Astrocyte of the spinal cord (primary cell): ENCODE results near the gene PRSS57.
"Not testable (repeated sequence)": the region's sequence is repeated elsewhere in the genome, so short reads cannot be mapped to it uniquely, and the experiment has no call there.

Source experiments
- DNase-seq: peaks from one replicate; pipeline ENCODE4 v3.0.0; 2011; ENCODE audit warnings: low read depth, low spot score
- H3K4me3 ChIP-seq: 2 replicates; pipeline ENCODE4 v1.5.1; 2011; ENCODE audit warnings: low read depth, mild to moderate bottlenecking, low read length, moderate library complexity
- CTCF ChIP-seq: IDR thresholded peaks from 2 replicates; pipeline ENCODE4 v1.5.1; 2012; ENCODE audit warnings: low read depth, mild to moderate bottlenecking, low read length, inconsistent platforms
- in situ Hi-C: cut with HindIII; loops from 2 replicates; pipeline ENCODE4 v1.10.0; 2017; ENCODE audit warnings: low sequenced_read_pairs

Gene PRSS57

GRCh38 chr19:677601-678436, 17.4 kb downstream of the PRSS57 start:
- in situ Hi-C loops = no loop called here
- no peak for TF ChIP-seq CTCF
- DNase-seq = peak; percentile 32
- H3K4me3 ChIP-seq = peak overlapping the region; percentile 83

GRCh38 chr19:677201-677600, 18.1 kb downstream of the PRSS57 start:
- in situ Hi-C loops = no loop called here
- DNase-seq = peak; percentile 85
- H3K4me3 ChIP-seq = peak overlapping the region; percentile 83
- no peak for TF ChIP-seq CTCF

- in situ Hi-C loops = no loop called here
- H3K4me3 ChIP-seq = peak within 1 kb of the TSS; percentile 83
- TF ChIP-seq CTCF = no peak
- DNase-seq = peak; percentile 24
Observed at GRCh38 chr19:676339-677105, 18.7 kb downstream of the PRSS57 start, which contains the start of gene FSTL3. Gene FSTL3, plus strand, starts transcription at chr19:676392. Its CDS starts 32 bp downstream, at chr19:676424.

GRCh38 chr19:676007-676338, 19.3 kb downstream of the PRSS57 start:
- TF ChIP-seq CTCF = no peak
- DNase-seq = no peak
- H3K4me3 ChIP-seq = peak overlapping the region; percentile 30
- in situ Hi-C loops = no loop called here

GRCh38 chr19:674282-675151, 20.7 kb downstream of the PRSS57 start:
- DNase-seq = no peak
- TF ChIP-seq CTCF = no peak
- in situ Hi-C loops = no loop called here
- H3K4me3 ChIP-seq = no peak overlapping the region

GRCh38 chr19:670609-671075, 24.6 kb downstream of the PRSS57 start:
- no peak for TF ChIP-seq CTCF
- H3K4me3 ChIP-seq = no peak overlapping the region
- in situ Hi-C loops = no loop called here
- DNase-seq = no peak

- in situ Hi-C loops, H3K4me3 ChIP-seq, DNase-seq: not testable (repeated sequence)
Observed at GRCh38 chr19:668675-669434, 26.4 kb downstream of the PRSS57 start.

- H3K4me3 ChIP-seq, in situ Hi-C loops, DNase-seq: not testable (repeated sequence)
Observed at GRCh38 chr19:666985-667573, 28.2 kb downstream of the PRSS57 start.
